C4-2B (cell line): ENCODE results near the gene JPT2.
"Not testable (repeated sequence)": the region's sequence is repeated elsewhere in the genome, so short reads cannot be mapped to it uniquely, and the experiment has no call there.

Experiments used
- H3K27ac ChIP-seq: fragments of 450-650 bp; 2 replicates; pipeline ENCODE4 v1.5.1; 2017
- ZFX ChIP-seq: fragments of 450-650 bp; IDR thresholded peaks from 2 replicates; pipeline ENCODE4 v1.6.1; 2017
- TF ChIP-seq, protein P1 (sequence below): fragments of 450-650 bp; conservative IDR thresholded peaks from 2 replicates; pipeline ENCODE4 v1.5.1; 2017; ENCODE audit warnings: mild to moderate bottlenecking

JPT2 gene

DNA sequence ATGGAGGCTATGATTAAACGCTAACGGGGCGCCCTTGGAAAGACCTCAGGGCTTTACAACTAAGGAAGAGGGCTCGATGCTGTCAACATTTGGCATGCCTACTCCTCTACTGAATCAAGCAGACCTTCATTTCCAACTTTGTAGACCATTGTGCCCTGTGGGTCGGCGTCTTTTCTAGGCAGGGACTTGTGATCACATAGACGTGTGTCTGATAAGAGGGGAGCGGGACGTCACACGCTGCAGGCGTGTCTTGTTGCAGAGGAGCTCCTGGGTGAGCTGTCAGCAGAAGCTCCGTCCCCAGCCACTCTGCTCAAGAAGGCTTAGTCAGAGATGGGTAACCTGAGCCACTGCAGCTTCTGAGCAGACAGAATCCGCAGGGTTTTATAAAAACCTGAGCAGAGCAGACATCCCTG, 30.7 kb downstream of the JPT2 start:
- H3K27ac ChIP-seq, result no peak overlapping the region
- TF ChIP-seq ZFX, result no peak
- TF ChIP-seq, protein P1, sequence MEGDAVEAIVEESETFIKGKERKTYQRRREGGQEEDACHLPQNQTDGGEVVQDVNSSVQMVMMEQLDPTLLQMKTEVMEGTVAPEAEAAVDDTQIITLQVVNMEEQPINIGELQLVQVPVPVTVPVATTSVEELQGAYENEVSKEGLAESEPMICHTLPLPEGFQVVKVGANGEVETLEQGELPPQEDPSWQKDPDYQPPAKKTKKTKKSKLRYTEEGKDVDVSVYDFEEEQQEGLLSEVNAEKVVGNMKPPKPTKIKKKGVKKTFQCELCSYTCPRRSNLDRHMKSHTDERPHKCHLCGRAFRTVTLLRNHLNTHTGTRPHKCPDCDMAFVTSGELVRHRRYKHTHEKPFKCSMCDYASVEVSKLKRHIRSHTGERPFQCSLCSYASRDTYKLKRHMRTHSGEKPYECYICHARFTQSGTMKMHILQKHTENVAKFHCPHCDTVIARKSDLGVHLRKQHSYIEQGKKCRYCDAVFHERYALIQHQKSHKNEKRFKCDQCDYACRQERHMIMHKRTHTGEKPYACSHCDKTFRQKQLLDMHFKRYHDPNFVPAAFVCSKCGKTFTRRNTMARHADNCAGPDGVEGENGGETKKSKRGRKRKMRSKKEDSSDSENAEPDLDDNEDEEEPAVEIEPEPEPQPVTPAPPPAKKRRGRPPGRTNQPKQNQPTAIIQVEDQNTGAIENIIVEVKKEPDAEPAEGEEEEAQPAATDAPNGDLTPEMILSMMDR, result no peak

DNA sequence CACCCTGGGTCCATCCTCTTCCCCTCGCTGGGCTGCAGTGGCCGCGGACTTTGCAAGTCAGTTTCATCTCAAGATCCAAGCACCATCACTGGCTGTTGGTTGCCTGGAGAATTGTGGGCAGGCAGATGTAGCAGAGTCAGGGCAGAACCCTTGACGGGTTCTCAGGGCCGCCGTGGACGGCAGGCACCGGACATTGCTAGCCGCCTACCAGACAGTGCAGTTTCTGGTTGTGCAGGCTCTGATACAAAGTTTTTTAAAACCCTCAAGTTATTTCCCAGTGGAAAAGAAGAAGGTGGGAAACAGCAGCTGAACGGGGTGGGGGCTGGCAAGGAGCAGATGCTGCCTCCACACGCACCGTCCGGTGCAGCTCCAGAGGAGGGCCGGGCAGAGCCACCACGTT, 31.3 kb downstream of the JPT2 start:
- TF ChIP-seq ZFX, result no peak
- TF ChIP-seq, protein P1, result no peak
- H3K27ac ChIP-seq, result no peak overlapping the region

GRCh38 chr16:1710811-1711507, 32.9 kb downstream of the JPT2 start:
- no peak for TF ChIP-seq ZFX
- TF ChIP-seq, protein P1, result no peak
- H3K27ac ChIP-seq, result no peak overlapping the region

DNA sequence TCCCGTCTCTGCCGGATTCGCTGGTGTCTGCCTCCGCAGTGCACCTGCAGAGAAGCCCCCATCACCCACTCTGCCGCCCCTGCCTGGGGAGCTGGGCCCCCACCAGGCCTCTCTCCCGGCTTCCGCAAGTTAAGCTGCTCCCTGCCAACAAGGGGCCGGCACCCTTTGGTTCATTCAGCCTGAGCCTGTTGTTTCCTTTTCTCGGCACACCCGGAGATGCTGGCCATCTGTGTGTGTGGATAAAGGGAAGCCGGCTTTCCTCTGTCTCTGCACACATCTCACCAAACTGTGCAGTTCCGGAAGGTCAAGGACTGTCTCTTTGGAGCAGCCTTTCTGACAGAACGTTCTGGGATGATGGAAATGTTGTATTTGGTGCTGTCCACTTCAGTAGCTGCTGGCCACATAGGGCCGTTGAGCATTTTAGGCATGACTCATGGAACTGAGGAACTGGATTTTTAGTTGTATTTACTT, 34.7 kb downstream of the JPT2 start:
- TF ChIP-seq ZFX, result no peak
- TF ChIP-seq, protein P1, result no peak
- H3K27ac ChIP-seq, result no peak overlapping the region

GRCh38 chr16:1713331-1713730, 35.3 kb downstream of the JPT2 start:
- TF ChIP-seq, protein P1, result no peak
- TF ChIP-seq ZFX, result no peak
- no peak overlapping the region for H3K27ac ChIP-seq

GRCh38 chr16:1713933-1714332, 35.9 kb downstream of the JPT2 start:
- H3K27ac ChIP-seq, result no peak overlapping the region

GRCh38 chr16:1715220-1715619, 37.1 kb downstream of the JPT2 start:
- TF ChIP-seq ZFX, result no peak
- TF ChIP-seq, protein P1, result no peak
- no peak overlapping the region for H3K27ac ChIP-seq

More at GRCh38 chr16:1713933-1714332, 35.9 kb downstream of the JPT2 start:
- TF ChIP-seq ZFX, result no peak
- TF ChIP-seq, protein P1, result no peak

GRCh38 chr16:1718236-1718635, 40.2 kb downstream of the JPT2 start:
- not testable (repeated sequence) for H3K27ac ChIP-seq

- peak overlapping the region; percentile 36 for H3K27ac ChIP-seq
These were observed 41.6 kb downstream of the JPT2 start for GRCh38 chr16:1719559-1720229.
